BE2C (cell line): ENCODE data around the gene TAF4B.

Source experiments
- DNase-seq: peaks from one replicate; pipeline ENCODE4 v3.0.0-alpha.2; 2020
- H3K27me3 ChIP-seq: fragments of 250-450 bp; sonication (Bioruptor Pico); 2 replicates; pipeline ENCODE4 v1.5.1; 2020; ENCODE audit warnings: mild to moderate bottlenecking
- H3K36me3 ChIP-seq: fragments of 250-450 bp; sonication (Bioruptor Pico); 2 replicates; pipeline ENCODE4 v1.5.1; 2020; ENCODE audit warnings: mild to moderate bottlenecking
- H3K4me1 ChIP-seq: fragments of 250-450 bp; sonication (Bioruptor Pico); 2 replicates; pipeline ENCODE4 v1.5.1; 2020
- H3K4me3 ChIP-seq: 2 replicates; pipeline ENCODE4 v1.5.1; 2011; ENCODE audit warnings: low read depth, low read length
- H3K9me3 ChIP-seq: fragments of 250-450 bp; sonication (Bioruptor Pico); 2 replicates; pipeline ENCODE4 v1.5.1; 2020
- TF ChIP-seq, protein P1 (sequence below): IDR thresholded peaks from 2 replicates; pipeline ENCODE4 v1.5.1; 2012; ENCODE audit warnings: mild to moderate bottlenecking, low read depth, low read length

The TAF4B gene

DNA sequence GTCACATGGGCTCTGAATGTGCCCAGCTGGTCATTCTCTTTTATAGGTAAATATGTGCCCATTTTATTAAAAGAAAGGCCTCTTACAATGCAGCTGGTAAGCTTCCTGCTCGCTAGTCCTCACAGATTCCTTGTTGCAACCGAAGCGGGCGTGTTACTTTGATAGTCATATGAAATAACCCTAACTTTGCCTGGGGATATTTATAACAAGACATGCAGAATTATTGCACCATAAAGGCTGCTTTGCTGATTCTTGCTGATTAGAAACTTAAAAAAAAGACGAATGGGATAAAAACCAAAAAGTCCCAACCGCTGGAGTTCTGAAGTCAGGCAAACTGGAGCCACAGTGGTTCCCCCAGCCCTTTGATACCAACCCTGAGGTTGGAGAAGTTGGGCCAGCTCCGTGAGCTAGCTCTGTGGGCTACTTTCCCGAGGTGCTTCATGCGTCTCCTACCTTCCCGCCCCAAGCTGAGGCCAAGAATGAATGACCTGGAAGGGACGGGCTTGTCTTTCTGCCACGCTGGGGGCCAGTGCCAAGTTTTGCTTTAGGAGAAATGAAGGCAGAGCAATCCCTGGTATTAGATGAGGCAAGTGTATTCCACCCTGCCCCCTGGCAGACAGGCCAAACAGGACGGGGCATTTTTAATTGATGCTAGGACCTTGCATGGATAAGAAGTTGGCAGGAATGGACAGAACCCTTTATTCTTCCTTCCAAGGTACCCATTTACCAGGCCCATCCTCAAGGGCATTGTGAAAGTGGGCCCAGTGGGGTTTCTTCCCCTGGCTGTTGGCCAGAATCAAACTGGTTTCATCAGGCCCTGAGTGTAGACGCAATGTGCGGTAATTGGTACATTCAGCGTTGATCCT lies 181.7 kb downstream of the TAF4B start:
- no peak for DNase-seq
- Histone ChIP-seq H3K27me3 (no peaks in the 10 kb centered on the region), H3K36me3 (no peaks in the 10 kb centered on the region), H3K4me3 (no peak overlapping the region), H3K4me1 (no peaks in the 10 kb centered on the region), H3K9me3 (no peaks in the 10 kb centered on the region)
- TF ChIP-seq, protein P1, sequence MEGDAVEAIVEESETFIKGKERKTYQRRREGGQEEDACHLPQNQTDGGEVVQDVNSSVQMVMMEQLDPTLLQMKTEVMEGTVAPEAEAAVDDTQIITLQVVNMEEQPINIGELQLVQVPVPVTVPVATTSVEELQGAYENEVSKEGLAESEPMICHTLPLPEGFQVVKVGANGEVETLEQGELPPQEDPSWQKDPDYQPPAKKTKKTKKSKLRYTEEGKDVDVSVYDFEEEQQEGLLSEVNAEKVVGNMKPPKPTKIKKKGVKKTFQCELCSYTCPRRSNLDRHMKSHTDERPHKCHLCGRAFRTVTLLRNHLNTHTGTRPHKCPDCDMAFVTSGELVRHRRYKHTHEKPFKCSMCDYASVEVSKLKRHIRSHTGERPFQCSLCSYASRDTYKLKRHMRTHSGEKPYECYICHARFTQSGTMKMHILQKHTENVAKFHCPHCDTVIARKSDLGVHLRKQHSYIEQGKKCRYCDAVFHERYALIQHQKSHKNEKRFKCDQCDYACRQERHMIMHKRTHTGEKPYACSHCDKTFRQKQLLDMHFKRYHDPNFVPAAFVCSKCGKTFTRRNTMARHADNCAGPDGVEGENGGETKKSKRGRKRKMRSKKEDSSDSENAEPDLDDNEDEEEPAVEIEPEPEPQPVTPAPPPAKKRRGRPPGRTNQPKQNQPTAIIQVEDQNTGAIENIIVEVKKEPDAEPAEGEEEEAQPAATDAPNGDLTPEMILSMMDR = no peak

DNA sequence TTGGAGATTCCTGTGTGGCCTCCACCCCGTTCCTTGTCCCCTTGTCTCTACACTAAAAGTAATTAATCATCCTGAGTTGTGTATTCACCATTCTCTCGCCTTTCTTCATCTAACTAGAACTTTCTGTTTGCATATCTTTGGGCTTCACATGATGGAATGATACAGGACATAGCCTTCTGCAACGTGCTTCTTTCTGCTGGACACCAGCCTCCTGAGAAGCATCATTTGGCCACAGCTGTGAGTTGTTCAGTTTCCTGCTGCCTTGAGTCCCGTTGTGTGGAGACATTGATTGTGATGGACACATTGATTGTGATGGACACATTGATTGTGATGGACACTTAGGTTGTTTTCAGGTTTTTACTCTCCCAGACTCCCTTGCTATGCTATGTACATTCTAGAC lies 182.8 kb downstream of the TAF4B start:
- Histone ChIP-seq H3K27me3 (no peaks in the 10 kb centered on the region), H3K4me1 (no peaks in the 10 kb centered on the region), H3K9me3 (no peaks in the 10 kb centered on the region), H3K4me3 (no peak overlapping the region), H3K36me3 (no peaks in the 10 kb centered on the region)
- no peak for DNase-seq
- TF ChIP-seq, protein P1 = no peak

DNA sequence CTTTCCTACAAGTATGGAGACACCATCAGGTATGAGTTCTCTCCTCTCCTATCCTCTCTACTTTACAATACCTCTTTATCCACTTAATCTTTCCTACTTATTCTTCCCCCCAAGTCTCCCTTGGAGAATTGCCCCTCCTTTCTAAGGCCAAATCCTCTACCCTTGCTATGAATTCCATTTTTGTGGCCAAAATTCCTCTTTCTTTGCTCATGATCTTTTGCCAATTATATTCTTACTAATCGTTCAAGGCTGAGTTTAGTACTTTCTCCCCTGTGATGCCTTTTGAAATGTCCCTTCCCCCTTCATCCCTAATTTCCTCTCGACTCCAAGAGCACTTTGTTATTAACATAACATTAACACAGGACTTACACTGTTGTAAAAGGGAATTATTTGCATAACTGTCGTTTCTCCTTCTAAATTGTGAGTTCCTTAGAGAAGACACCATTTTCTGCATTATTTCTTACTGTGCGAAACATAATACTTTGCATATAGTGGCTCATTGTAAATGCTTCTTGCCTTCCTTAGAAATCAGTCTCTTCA lies 188.7 kb downstream of the TAF4B start:
- Histone ChIP-seq H3K27me3 (no peaks in the 10 kb centered on the region), H3K4me1 (no peaks in the 10 kb centered on the region), H3K36me3 (no peaks in the 10 kb centered on the region), H3K4me3 (no peak overlapping the region), H3K9me3 (no peaks in the 10 kb centered on the region)
- TF ChIP-seq, protein P1 = no peak
- no peak for DNase-seq

DNA sequence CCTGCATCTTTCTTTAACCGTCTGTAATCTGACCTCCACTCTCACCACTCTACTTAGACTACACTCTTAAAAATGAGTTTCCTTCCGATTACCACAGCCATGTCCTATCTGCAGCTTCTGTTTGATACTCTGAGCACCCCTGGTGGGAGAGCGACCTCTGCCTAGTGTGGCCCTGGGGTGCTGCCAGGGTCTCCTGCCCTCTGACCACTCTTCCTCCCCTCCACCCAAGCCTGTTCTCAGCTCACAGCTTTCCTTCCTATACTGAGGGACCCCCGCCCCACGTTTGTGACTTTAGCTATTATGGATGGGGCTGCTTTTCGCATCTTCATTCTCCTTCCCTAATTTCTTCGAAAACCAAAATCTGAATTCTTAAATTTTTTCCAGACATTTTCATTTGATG lies 189.4 kb downstream of the TAF4B start:
- no peak overlapping the region for H3K4me3 ChIP-seq
- H3K36me3 ChIP-seq = no peaks in the 10 kb centered on the region
- H3K4me1 ChIP-seq = no peaks in the 10 kb centered on the region
- TF ChIP-seq, protein P1 = no peak
- DNase-seq = no peak
- H3K9me3 ChIP-seq = no peaks in the 10 kb centered on the region
- H3K27me3 ChIP-seq = no peaks in the 10 kb centered on the region

- no peaks in the 10 kb centered on the region for H3K36me3 ChIP-seq
- no peaks in the 10 kb centered on the region for H3K9me3 ChIP-seq
- TF ChIP-seq, protein P1 = no peak
- no peak for DNase-seq
- no peaks in the 10 kb centered on the region for H3K4me1 ChIP-seq
- no peaks in the 10 kb centered on the region for H3K27me3 ChIP-seq
- no peak overlapping the region for H3K4me3 ChIP-seq
These were observed 190.5 kb downstream of the TAF4B start for GRCh38 chr18:26416652-26417150.

- H3K9me3 ChIP-seq = no peaks in the 10 kb centered on the region
- TF ChIP-seq, protein P1 = no peak
- DNase-seq = no peak
These were observed 190.9 kb downstream of the TAF4B start for GRCh38 chr18:26417190-26417589.

More at GRCh38 chr18:26417190-26417589, 190.9 kb downstream of the TAF4B start:
- H3K27me3 ChIP-seq = no peaks in the 10 kb centered on the region
- H3K4me1 ChIP-seq = no peaks in the 10 kb centered on the region
- H3K4me3 ChIP-seq = no peak overlapping the region
- no peaks in the 10 kb centered on the region for H3K36me3 ChIP-seq
